HG03432 (cell line): ENCODE results near the gene CACNG4.

Experiments used
- ATAC-seq: cut with Tn5 transposase; IDR thresholded peaks from one replicate; pipeline ENCODE4 v1.9.1; 2021; ENCODE audit warnings: mild to moderate bottlenecking, moderate library complexity; ENCODE audit not compliant: unreplicated experiment

The CACNG4 gene

DNA sequence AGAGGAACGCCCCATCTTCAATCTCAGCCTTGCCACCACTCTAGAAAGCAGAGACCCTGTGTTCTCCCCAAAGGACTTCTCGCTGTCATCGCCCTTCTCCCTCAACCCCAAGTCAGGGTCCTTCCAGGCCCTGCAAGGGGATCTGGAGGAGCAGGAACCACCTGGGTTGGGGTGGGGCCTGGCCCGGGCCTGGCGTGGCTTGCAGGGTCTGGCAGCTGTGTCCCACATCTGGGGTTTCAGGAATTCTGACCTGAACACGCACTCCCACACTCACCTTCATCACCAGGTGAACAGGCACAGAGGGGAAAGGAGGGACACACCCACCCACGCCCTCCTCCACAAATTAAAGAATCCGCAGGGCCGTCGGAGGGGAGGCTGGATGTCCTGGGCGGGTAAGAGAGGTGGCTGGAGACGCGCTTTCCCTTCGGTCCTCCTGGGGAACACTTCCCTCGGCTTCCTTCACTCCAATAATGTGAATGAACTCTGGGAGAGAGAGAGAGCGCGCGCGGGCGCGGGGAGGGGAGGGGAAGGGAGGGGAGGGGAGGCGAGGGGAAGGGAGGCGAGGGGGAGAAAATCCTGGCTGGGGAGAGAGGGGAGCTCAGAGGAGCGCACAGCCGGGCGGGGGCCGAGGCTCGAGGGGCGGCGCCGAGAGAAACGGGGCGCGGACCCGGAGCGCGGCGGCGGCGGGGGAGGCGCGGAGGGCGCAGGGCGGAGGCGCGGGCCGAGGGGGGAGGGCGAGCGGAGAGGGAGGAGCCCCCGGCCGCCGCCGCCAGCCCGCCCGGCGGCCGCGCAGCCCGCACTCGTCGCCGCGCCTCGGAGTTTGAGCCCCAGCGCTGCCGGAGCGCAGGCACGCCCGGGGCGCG lies at the start of gene CACNG4:
CACNG4 (plus strand) TSS at position 799 of the 863 bp plus-strand sequence. CDS start 205 bp downstream, outside the sequence.
- ATAC-seq = no peak

DNA sequence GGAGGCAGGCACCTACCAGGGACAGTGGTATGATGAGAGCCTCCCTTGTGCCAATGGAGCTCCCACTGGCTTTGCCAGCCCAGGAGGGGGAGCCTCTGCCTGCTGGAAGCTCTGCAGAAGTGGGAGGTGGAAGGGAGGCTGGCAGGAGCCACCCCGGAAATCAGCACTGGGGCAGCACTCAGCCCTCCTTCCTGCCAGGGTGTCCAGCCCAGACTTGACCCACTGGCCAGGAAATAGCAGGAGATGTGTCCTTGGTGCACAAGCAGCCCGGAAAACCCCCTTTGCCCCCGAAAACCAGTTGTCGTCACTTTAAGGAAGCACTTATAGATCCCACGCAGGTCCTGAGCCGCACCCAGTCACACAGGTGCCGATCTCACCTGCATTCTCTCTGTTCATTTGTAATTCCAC lies 49.3 kb upstream of the CACNG4 start:
- ATAC-seq = no peak

DNA sequence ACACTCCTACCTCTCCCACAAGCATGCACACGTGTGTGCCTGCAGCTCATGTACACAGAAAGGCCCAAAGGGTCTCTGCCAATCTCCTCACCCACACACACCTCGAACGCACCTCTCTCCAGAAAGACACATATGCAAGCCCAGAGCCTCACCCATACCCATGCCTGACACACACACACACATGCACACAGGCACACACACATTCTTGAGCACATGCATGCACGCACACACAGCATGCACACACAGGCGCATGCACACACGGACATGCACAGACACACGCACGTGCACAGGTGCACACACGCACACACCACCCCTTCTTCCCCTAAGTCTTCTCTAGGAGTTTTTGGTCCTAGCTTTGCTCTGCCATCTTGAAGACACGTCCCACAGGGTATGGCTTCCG lies 48.7 kb upstream of the CACNG4 start:
- no peak for ATAC-seq

DNA sequence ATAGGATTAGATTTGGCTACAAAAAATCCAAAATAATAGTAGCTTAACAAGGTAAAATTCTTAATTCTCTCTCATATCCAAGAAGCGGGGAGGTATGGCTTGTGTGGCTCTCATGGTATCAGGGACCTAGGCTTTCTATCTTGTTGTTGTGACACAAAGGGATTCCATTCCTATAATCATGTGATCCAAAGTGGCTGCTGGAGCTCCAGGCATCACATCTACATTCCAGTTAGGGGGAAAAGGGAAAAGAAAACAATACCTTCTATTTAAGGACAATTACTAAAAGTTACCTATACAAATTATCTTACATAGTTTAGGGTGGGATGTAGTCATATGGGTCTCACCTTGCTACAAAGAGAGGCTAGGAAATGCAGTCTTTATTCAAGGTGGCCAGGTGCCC lies 47.6 kb upstream of the CACNG4 start:
- no peak for ATAC-seq

DNA sequence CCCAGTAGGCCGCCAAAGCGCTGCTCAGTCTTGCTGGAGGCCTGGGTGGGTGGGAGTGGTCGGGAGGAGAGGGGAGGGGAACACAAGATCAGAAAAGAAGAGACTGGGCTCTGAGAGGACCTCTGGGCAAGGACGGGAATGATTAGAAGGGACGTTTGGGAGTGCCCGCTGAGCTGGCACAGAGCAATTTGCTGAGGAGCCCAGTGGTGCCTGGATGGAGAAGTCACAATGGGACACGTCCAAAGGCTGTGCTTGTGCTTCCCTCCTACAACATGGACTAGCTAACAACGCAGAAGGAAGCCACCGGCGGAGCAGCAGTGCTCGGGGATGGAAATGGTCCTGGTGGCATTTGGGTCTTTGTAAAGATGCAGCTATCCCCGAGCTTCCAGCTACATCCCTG lies 45.6 kb upstream of the CACNG4 start:
- no peak for ATAC-seq

DNA sequence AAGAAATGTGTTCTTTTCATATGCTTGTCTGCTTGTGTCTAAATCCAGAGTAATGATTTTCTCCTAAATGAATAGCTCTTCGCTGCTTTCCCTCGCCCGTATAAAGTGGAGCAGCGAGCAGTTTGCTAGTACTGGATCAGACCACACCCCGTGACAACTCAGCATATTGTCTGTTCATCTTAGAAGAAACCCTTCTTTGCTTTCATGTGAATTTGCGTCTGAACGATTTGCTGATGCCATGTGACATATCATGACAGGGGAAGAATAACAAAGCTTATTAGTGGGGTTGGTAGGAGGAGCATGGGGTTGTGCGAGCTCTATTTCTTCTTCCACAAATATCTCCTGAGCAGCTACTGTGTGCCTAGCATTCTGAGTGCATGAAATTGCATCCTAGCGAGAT lies 44.1 kb upstream of the CACNG4 start:
- ATAC-seq = no peak

DNA sequence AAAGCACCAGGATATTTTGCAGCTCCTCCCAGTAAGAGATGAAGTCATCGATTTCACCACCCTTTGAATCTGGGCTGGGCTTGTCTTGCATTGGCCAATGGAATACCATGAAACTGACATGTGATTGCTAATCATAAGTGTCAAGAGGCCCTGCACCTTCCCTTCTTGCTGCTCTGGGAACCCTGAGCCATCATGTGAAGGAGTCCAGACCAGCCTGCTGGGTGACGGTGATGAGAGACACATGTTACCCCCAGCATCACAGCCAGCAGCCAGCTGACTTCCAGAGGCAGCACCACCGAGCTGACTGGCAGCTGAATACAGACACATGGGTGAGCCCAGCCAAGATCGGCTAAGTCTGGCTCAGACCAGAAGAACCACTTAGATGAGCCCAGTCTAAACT lies 43.6 kb upstream of the CACNG4 start:
- ATAC-seq = no peak

DNA sequence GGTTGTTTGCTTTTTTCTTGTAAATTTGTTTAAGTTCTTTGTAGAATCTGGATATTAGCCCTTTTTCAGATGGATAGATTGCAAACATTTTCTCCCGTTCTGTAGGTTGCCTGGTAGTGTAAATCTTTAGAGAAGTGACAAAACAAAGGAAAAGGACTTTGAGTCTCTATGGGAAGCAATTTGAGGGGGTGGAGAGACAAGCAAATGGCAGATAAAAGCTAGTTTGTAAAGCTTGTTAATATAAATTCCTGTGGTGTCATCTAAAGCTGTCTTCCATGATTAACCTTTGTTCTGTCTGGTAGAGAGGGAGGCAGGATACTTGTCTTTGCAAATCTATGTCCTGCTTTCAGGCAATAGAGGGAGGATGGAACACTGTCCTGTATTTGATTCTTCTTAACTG lies 40.6 kb upstream of the CACNG4 start:
- no peak for ATAC-seq

DNA sequence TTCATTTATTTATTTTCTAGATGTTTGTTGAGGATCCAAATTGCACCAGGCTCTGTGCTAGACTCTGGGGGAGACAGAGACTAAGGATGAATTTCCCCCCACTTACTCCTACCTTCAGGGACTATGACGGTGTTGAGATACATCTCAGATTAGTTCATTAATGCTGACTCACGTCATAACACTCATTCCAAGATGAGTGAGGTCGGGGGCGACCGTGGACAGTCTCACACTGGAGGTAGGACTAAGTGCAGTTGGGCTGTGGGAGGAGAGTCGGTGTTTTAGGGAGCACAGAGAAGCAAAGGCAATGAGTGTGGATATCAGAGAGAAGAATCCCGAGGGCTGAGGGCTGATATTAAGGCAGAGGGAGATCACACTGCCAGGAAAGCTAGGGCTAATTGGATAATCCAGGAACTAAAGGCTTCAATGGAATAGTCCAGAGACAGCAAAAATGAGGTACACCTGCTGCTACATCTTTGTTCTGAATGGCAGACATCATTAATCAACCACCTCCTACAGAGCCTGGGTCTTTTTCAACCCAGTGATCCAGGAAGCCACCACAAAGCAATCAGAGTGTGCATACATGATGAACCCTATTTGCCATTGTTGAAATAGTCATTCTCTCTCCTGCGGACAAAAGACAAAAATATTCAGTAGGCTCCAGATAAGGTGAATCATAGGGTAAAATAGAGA lies 38.6 kb upstream of the CACNG4 start:
- no peak for ATAC-seq

DNA sequence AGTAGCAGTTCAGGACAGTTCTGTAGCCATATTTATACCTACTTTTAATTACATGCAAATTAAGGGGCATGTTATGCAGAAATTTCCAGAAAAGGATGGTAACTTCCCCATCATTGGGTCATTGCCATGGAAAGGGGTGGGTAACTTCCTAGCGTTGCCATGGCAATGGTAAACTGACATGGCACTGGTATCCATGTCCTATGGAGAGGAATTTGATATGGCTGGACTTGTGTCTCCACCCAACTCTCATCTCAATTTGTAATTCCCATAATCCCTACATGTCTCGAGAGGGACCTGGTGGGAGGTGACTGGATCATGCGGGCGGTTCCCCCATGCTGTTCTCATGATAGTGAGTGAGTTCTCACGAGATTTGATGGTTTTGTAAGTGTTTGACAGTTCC lies 35.6 kb upstream of the CACNG4 start:
- no peak for ATAC-seq

DNA sequence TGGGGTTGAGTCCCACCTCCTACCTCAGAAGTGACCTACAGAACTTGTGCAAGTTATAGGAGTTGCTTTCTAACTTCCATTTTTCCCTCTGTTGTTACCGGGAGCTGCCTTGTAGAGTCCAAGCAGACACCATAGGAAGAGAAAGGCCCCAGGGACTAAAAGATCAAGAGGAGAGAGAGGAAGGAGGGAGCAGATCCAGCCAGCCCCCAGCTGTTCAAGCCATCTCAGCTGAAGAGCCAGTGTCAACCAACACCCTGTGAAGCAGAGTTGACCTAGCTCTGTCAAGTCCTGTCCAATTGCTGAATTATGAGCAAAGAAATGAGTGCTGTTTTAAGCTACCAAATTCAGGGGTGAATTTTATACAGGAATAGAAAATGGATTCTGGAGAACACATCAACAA lies 34.9 kb upstream of the CACNG4 start:
- ATAC-seq = no peak

DNA sequence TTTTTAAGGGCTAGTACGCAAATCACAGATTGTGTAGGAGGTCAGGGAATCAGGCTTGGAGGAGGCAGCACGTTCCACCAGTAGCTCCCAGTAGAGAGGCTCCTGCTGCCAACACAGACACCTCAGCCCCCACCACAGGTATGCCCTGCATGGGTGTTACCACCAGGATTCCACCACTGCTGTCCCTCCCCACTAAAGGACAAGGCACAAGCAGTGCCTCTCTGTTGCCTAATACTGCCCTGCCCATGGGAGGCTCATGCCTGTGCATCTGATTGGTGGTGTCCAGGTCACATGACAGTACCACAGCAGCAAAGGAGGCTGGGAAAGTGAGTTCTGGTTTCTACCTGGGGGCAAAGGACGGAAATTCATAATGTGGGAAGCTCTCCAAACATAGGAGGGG lies 33.6 kb upstream of the CACNG4 start:
- no peak for ATAC-seq

DNA sequence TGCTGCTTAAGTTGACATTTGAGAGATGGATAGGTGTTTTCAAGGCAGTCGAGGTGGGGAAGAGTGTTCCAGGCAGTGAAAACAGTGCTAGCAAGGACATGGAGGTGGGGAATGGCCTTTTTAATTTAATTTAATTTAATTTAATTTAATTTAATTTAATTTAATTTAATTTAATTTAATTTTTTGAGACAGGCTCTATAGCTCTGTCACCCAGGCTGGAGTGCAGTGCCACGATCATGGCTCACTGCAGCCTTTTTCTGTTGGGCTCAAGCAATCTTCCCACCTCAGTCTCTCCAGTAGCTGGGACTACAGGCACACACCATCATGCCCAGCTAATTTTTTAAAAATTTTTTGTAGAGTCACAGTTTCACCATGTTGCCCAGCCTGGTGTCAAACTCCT lies 32.2 kb upstream of the CACNG4 start:
- ATAC-seq = no peak

DNA sequence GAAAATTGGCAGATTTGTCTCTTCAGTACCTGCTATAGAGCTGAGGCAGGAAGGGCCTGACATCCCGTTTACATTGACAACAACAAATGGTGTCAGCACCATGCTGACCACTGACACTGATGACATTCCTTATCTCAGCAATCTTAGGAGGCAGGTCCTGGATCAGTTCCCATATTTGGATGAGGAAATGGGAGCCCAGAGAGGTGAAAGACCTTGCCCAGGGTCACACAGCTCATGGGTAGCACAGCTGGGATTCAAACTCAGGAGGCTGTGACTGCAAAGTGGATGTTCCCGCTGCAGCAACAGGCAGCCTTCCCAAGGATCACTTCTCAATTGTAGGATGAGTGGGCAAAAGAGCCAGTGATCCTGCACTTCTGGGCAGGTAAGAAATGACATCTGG lies 30.5 kb upstream of the CACNG4 start:
- ATAC-seq = no peak

DNA sequence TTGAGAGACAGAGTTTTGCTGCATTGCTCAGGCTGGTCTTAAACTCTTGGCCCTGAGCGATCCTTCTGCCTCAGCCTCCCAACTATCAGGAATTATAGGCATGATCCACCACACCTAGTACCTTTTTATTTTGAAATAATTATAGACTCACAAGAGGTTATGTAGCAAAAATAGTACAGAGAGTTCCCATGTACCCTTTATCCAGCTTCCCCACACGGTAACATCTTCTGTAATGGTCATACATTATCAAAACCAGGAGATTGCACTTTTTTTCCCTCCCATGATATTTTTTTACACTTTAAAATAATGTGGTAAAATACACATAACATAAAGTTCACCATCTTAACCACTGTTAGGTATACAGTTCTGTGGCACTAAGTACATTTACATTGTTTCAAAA lies 28.8 kb upstream of the CACNG4 start:
- ATAC-seq = no peak

DNA sequence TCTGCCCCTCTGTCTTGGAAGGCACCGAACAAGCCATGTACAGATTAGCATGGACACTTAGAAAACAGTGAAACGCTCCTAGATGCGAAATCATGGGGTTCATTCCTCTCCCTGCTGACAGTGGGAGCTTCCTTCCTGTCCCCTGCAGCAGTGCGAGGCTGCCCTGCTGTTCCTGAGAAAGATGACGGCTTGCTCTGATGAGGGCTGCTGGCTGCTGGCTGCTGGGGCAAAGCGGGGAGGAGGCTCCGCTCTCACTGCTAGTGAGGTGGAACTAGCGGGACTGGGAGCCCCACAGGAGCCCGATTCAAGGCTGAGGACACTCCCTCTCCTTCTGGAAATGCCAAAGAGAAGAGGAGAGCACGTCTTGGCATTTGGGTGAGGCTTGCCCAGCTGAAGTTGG lies 25.9 kb upstream of the CACNG4 start:
- ATAC-seq = no peak

DNA sequence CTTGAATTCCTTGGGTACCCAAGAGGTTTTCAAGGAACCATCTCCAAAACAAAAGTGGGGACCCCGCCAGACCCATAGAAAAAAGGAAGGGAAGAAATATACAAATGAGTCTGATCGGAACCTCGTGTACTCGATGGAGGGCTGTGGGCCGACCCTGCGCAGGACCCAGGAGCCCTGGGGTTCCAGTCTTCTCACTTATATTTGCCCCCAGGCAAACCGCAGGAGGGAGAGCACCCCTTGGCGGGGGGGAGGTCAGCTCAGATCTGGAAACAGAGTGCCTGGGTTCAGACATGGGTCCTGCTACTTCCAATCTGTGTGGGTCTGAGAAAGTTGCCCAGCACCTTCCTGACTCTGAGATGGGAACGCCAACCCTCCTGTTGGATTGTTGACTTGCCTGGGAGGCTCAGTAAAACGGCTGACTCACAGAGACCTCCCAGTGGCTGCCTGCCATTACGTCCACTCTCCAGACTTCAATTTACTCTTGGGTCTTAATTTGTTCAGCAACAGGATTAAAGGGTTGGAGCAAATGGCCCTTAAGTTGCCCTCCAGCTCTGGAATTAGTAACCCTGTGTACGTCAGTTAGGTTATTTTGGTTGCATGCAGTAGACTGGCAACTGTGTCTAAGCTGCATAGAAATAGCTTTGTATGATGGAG lies 24.9 kb upstream of the CACNG4 start:
- ATAC-seq = no peak

DNA sequence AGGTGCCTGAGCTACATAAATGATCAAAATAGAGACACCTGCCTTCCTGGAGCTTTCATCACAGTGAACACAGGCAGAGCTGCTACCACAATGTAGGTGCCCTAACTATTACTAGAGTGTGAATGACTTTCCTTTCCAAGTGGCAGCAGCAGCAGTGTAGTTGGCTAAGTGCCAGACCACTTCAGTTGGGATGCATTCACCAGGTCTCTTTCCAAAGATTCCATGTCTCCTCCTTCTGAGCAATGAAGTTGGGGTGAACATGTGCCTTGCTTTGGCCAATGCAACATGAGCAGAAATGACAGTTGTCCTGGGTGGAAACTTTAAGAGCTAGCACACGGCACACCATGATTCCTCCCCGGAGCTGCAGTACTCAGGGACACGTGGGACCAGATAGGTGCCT lies 23.3 kb upstream of the CACNG4 start:
- ATAC-seq = no peak

DNA sequence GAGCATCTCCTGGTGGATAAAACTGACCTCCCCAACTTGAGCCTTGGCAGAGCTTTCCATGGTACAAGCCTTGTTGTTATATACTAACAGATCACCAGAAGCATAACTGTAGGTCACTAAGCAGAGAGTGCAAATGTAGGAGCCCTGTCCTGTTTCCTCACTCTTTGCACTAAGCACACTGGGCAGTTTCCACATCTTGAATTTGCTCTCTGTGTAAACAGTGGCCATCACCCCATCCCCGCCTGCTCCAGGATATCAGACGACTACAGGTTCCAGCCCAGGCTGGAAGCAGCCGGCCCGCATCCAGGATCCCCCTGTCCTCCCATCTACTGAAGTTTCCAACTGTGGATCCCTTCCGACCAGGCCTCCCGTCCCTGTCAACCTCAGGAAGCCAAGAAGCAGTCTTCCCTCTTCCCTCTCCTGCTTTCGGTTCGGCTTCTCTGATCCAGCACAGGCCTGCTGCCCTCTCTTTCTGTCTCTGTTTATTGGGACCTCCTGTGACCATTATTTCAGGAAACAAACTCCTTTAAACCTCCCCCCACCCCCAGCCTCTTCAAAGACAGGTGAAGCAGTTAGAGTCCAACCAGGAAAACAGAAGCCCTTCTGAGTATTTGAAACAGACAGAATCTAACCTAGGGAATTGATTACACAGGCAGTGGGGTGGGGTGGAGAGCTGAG lies 22.6 kb upstream of the CACNG4 start:
- no peak for ATAC-seq

DNA sequence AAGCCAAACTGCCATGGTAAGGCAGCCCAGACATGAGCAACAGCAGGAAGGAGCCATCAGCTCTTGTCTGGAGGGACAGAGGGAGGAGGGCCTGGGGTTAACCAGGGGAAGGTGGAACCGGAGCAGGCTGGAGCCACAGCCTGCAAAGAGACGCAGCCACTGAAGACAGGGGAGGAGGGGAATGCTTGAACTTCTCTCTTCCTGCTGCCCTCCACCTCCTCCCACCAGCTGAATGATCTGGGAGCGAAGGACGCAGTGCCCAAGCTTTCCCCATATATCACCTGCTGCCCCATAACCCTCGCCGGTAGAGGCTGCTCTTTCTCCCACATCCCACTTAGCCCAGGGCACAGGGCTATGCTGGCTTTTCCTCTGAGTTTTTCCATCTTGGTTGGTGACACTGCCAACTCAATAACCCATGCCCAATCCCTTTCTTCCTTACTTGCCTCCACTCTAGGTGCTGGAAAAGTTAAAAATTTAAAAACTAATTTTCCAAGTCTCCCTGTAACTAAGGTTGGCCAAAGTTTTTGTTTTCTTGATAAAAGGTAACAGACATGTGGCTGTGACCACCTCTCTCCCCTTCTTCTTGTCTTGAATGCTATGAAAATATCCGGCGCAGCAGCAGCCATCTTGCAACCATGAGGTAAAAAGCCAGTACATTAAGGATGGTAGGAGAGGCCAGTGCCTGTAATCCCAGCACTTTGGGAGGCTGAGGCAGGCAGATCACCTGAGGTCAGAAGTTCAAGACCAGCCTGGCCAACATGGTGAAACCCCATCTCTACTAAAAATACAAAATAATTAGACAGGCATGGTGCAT lies 21.8 kb upstream of the CACNG4 start:
- no peak for ATAC-seq

DNA sequence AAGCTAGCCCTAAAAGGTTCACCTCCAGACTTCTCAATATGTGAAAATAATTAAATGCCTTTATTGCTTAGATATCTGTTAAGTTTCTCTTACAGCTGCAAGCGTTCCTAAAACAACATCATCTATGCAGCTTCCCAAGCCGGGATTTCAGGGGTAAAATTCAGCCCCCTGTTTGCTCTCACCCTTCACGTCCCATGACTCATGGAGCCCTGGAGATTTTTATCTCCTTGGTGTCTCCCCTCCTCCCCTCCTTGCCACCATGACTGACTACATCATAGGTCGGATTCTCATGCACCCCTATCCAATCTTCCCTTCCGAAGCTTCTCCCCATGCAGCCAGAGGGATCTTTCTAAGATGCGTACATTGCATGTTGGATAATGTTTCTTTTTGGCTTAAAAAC lies 21.0 kb upstream of the CACNG4 start:
- no peak for ATAC-seq
